Measurements from ENCODE around the gene ACOXL.
"Not testable (repeated sequence)": the region's sequence is repeated elsewhere in the genome, so short reads cannot be mapped to it uniquely, and the experiment has no call there.

Gene ACOXL

GRCh38 chr2:111049792-111050640 is 317.6 kb downstream of the ACOXL start:
- no peak overlapping the region for H3K4me3 ChIP-seq (ENCODE audit: low read depth, low read length)

GRCh38 chr2:111050701-111051376 is 318.5 kb downstream of the ACOXL start:
- no peak overlapping the region for H3K4me3 ChIP-seq (ENCODE audit: low read depth, low read length)

DNA sequence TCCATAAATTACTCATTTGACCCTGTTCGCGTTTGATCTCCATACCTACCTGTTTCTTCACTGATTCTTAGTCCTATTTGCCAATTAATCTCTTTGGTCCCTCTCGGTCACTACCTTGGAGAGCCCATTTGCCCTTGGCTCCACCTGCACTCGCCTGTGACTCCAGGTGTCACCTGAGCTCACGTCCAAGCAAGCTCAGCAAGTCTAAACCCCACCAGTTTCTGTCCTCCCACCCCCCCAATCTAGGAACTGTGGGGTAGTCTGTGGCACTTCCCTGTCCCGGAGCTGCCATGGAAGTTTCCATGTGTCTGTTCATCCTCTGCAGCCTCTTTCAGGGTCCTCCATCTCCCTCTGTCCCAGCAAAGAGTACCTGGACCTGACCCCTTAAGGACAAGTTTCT is 320.2 kb downstream of the ACOXL start:
- H3K4me3 ChIP-seq (ENCODE audit: low read depth, low read length), result no peak overlapping the region

- H3K4me3 ChIP-seq (ENCODE audit: low read depth, low read length), result no peak overlapping the region
Measured at GRCh38 chr2:111053266-111053665, 320.9 kb downstream of the ACOXL start.

- no peak overlapping the region for H3K4me3 ChIP-seq (ENCODE audit: low read depth, low read length)
Measured at GRCh38 chr2:111053825-111054515, 321.6 kb downstream of the ACOXL start.

DNA sequence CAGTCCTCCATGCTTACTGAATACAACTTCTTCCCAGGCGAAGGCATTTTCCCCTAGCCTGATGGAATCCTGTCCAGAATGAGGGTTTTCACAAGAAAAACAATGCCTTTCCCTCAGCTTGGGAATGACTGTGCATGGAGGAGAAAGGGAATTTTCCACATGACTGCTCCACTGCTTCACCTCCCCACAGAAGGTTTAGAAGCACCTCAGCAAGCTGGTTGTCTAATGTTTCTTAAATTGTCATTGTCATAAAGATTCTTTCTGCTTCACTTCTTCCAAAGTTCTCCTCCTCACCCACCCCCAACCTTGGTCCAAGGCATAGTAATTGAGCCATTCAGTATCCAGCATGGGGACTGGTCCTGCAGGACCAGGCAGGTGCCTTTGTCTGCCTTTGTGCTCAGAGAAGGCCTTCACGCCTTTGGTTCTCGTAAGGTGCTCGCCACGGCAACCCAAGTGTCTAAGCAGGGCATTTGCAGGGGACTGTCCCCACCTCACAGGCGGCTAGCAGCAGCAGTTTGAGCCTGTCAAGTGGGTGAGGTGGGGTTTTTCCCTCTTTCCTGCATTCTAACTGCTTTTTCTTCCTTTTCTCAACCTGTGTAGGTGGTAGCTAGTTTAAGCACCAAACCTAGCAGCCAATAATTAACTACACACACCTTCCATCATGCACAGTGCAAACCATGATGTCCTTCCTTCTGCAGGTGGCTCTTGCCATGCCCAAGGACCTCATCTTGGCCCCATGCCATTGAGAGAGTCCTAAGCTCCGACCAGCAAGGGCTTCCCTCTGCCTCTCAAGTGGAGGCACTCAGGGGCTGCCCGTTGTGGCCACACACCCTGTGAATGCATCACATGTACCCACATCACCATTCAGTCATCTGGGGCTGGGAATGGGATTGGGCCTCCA is 322.7 kb downstream of the ACOXL start:
- H3K4me3 ChIP-seq (ENCODE audit: low read depth, low read length), result no peak overlapping the region

DNA sequence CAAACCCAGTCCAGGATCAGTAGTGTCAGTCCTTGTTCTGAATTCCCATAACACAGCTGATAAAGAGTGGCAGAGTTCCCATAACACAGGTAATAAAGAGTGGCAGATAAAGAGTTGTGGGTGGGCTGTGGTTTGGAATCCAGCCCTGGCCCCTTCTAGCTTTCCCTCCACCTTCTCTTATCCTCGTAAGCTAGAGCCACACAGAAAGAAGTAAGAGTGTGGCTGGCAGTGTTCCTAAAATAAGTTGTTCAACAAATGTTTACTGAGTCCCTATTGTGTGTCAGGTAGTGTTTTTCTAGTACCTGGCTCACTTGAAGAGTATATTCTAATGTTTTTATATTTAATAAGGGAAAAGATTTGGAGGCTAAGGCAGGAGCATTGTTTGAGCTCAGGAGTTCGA is 323.4 kb downstream of the ACOXL start:
- no peak overlapping the region for H3K4me3 ChIP-seq (ENCODE audit: low read depth, low read length)

DNA sequence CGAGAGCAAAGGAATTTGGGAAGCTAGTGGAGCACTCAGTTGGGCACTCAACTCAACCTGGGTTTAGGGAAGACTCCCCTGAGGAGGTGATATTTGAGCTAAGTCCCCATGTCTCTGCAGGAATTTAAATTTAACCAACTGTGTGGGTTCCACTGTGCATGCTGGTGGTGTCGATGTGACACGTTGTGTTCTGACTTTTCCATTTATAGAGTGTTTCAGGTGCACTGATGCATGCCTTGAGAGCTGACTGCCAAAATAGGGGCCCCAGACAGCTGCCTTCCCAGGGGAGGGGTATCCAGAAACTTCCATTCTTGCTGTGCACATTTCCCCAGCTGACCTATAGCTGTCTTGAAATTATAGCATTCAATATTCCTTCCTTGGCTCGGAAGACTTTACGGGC is 324.7 kb downstream of the ACOXL start:
- no peak overlapping the region for H3K4me3 ChIP-seq (ENCODE audit: low read depth, low read length)

DNA sequence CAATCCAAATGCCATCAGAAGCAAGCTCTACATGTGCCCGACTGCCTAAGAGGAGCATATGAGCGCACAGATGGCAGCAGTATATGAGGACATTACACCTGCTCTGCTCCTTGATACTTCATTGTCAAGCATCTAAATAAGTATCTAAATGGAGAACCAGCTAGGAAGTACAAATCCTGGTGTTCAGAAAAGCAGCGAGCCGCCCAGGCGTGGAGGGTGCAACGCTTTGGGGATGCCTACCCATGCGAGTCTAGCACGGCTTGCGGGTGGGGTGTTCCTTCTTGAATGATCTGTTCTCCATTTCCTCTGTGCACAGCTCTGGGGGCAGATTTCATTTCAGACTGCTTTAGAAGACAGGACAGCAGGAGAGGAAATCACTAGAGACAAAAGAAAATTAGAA is 325.3 kb downstream of the ACOXL start:
- H3K4me3 ChIP-seq (ENCODE audit: low read depth, low read length), result no peak overlapping the region

GRCh38 chr2:111058264-111058663 is 325.9 kb downstream of the ACOXL start:
- H3K4me3 ChIP-seq (ENCODE audit: low read depth, low read length), result no peak overlapping the region

- H3K4me3 ChIP-seq (ENCODE audit: low read depth, low read length), result no peak overlapping the region
Measured at GRCh38 chr2:111061191-111061590, 328.8 kb downstream of the ACOXL start.

GRCh38 chr2:111062417-111062816 is 330.0 kb downstream of the ACOXL start:
- H3K4me3 ChIP-seq (ENCODE audit: low read depth, low read length), result no peak overlapping the region

DNA sequence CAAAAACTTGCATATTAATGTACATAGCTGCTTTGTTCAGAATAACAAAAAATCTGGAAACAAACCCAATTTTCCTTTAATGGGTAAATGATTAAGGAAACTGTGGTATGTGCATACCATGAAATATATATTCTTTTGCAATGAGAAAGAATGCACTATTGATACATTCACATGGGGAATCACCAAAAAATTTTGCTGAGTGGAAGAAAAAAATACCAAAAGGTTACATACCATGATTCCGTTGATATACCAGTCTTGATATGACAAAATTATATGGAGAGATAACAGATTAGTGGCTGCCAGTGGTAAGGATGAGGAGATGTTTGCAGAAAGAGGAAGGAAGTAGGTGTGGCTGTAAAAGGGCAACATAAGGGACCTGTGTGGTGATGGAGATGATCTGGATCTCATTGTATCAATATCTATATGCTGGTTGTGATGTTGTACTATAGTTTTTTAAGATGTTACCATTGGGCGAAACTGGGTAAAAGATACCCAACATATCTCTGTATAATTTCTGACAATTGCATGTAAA is 333.8 kb downstream of the ACOXL start:
- H3K4me3 ChIP-seq (ENCODE audit: low read depth, low read length), result no peak overlapping the region

GRCh38 chr2:111068435-111069058 is 336.2 kb downstream of the ACOXL start:
- H3K4me3 ChIP-seq (ENCODE audit: low read depth, low read length), result no peak overlapping the region

DNA sequence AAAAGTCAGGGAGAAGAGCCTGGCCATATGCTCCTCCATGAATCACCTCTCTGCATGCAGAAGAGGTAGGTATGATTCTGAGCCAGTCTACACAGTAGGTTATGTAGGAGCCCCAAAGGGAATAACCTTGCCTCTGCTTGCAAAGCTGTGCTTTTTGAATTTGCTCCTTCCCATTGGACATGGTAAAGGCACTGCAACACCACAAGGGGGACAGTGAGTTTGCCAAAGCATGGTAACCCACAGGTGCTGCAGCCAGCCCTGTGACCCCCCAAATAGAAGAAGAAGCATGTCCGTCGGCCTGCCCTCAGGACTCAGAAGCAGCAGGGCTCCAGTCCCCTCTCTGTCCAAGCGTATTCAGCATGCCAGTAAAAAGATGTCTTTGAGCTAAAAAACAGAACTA is 337.3 kb downstream of the ACOXL start:
- no peak overlapping the region for H3K4me3 ChIP-seq (ENCODE audit: low read depth, low read length)

GRCh38 chr2:111071600-111072171 is 339.3 kb downstream of the ACOXL start:
- H3K4me3 ChIP-seq (ENCODE audit: low read depth, low read length), result no peak overlapping the region

- H3K4me3 ChIP-seq (ENCODE audit: low read depth, low read length), result no peak overlapping the region
Measured at GRCh38 chr2:111072220-111072871, 340.0 kb downstream of the ACOXL start.

DNA sequence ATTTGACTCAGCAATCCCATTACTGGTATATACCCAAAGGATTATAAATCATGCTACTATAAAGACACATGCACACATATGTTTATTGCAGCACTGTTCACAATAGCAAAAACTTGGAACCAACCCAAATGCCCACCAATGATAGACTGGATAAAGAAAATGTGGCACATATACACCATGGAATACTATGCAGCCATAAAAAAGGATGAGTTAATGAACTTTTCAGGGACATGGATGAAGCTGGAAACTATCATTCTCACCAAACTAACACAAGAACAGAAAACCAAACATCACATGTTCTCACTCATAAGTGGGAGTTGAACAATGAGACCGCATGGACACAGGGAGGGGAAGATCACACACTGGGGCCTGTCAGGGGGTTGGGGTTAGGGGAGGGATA is 350.3 kb downstream of the ACOXL start:
- H3K4me3 ChIP-seq (ENCODE audit: low read depth, low read length), result not testable (repeated sequence)

DNA sequence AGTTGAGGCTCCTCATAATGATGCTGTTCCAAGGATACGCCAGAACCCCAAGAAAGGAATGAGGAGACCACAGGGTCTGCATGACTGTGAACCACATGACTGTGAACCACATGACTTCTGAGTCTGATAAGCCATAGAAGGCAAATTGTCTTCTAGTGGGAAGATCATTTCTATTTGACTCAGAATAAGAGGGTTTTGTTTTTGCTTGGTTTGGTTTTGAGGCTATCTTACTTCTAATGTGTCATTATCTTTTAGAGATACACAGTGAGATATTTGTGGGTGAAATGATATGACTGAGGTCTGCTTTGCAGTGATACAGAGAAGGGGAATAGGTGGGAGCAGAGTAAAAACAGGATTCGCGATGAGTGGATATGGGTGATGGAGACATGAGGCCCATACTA is 359.4 kb downstream of the ACOXL start:
- no peak overlapping the region for H3K4me3 ChIP-seq (ENCODE audit: low read depth, low read length)
